BJ (cell line): ENCODE measurements around the gene DRAXIN. TPM values are rescaled to one million over a fixed set of nuclear protein-coding genes. Genes with fewer than 3 reads are reported as not detected.

Experiments
- CTCF ChIA-PET: fragments of 350-600 bp; formaldehyde crosslinking; extraction: SDS; loops from one replicate; lab custom pipeline; 2021; ENCODE audit warnings: antibody characterized with exemption, inconsistent platforms; lab: Yijun Ruan, JAX
- POLR2A ChIA-PET: fragments of 300-600 bp; sonication (Branson Sonifier 250); formaldehyde crosslinking; extraction: SDS; loops from one replicate; lab custom pipeline; 2021; ENCODE audit warnings: antibody characterized with exemption; lab: Charles Lee
- DNase-seq: peaks from one replicate; pipeline ENCODE4 v3.0.0-alpha.2; 2011; ENCODE audit warnings: low read depth
- H3K27me3 ChIP-seq: 2 replicates; pipeline ENCODE4 v1.6.0; 2011; ENCODE audit warnings: low read length; ENCODE audit not compliant: control insufficient read depth, insufficient read depth
- H3K36me3 ChIP-seq: 2 replicates; pipeline ENCODE4 v1.5.1; 2011; ENCODE audit warnings: low read length; ENCODE audit not compliant: control insufficient read depth, insufficient read depth
- H3K4me3 ChIP-seq: 2 replicates; pipeline ENCODE4 v1.5.1; 2011; ENCODE audit warnings: low read depth, mild to moderate bottlenecking, control low read depth, low read length
- polyA plus RNA-seq: library from polyadenylated mRNA; depleted of rRNA; stranded (reverse); fragments of >200 nt; gene quantifications from 2 replicates; pipeline ENCODE4 v1.2.3, GENCODE V29; 2011
- TF ChIP-seq, protein P1 (sequence below): IDR thresholded peaks from 2 replicates; pipeline ENCODE4 v1.5.1; 2011; ENCODE audit warnings: low read depth, mild to moderate bottlenecking, control low read depth, inconsistent platforms, low read length, moderate library complexity; ENCODE audit not compliant: insufficient read depth

The DRAXIN gene
- polyA plus RNA-seq, 1 experiment = 0.01 TPM

DNA sequence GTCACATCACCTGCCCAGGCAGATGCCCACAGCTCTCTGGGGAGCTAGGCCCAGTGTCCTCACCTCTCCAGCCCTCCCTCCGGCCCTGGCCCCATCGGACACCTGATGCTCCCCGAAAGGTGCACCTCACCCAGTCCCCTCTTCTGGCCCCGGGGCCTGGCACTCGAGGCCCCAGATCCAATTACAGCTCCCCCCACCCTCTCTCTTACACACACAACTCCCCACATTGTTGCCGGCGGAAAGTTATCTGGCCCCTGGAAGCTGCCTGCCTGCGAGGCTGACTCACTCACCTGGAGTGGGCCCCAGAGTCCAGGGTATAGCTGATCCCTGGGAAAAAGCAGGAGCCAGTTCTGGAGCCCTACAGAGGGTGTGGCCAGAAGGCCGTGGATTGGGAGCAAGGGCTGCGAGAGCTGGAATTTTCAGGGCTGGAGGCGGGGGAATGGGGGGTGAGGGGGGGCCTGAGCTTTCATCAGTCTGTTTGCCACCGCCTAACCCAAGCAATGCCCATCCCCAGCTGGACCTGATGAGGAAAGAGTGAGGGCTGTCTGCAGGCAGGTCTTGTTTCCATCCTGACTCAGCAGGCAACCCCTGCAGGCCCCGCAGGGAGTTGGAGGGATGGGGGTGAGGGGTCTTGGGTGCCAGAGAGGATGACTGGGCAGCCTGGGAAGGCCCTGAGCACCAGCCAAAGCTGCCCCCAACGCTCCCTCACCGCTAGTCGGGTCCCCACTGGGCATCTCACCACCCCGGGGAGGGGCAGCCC, 38.2 kb upstream of the DRAXIN start:
- POLR2A ChIA-PET = no interaction called here
- CTCF ChIA-PET = interaction anchor here (0.5 to 2.8 kb wide), 12 partner anchors 8 to 1145 kb away, joined by 3 to 18 read pairs (median 3); no protein-coding TSS in a partner anchor
- no peak for DNase-seq
- Histone ChIP-seq H3K4me3 (no peak overlapping the region), H3K36me3 (peaks cover 2% of the 10 kb centered on the region; the same call in 1 of the 2 replicates), H3K27me3 (0 out of 2 replicates have a peak, but pooled peaks cover 4% of the 10 kb centered on the region)
- TF ChIP-seq, protein P1, sequence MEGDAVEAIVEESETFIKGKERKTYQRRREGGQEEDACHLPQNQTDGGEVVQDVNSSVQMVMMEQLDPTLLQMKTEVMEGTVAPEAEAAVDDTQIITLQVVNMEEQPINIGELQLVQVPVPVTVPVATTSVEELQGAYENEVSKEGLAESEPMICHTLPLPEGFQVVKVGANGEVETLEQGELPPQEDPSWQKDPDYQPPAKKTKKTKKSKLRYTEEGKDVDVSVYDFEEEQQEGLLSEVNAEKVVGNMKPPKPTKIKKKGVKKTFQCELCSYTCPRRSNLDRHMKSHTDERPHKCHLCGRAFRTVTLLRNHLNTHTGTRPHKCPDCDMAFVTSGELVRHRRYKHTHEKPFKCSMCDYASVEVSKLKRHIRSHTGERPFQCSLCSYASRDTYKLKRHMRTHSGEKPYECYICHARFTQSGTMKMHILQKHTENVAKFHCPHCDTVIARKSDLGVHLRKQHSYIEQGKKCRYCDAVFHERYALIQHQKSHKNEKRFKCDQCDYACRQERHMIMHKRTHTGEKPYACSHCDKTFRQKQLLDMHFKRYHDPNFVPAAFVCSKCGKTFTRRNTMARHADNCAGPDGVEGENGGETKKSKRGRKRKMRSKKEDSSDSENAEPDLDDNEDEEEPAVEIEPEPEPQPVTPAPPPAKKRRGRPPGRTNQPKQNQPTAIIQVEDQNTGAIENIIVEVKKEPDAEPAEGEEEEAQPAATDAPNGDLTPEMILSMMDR = no peak

DNA sequence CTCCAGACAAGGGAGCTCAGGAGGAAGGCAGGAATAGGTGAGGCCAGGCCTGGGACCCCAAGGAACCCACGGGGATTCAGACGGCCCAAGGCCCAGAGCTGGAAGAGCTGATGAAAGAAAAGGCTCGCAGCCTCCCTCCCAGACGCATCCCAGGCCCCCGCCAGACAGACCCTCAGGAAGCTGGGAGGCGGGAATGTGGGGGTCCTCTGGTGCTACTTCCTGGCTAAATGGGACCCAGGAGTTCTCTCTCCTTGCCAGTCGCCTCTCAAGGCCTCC, 37.7 kb upstream of the DRAXIN start:
- Histone ChIP-seq H3K36me3 (peaks cover 4% of the 10 kb centered on the region; the same call in 1 of the 2 replicates), H3K4me3 (peak overlapping the region; percentile 84), H3K27me3 (0 out of 2 replicates have a peak, but pooled peaks cover 4% of the 10 kb centered on the region)
- ChIA-PET CTCF (interaction anchor here (0.5 to 2.8 kb wide), 7 partner anchors 9 to 1145 kb away, joined by 3 to 18 read pairs (median 5); partner anchors contain the start of gene FBXO6), POLR2A (no interaction called here)
- TF ChIP-seq, protein P1 = no peak
- no peak for DNase-seq

DNA sequence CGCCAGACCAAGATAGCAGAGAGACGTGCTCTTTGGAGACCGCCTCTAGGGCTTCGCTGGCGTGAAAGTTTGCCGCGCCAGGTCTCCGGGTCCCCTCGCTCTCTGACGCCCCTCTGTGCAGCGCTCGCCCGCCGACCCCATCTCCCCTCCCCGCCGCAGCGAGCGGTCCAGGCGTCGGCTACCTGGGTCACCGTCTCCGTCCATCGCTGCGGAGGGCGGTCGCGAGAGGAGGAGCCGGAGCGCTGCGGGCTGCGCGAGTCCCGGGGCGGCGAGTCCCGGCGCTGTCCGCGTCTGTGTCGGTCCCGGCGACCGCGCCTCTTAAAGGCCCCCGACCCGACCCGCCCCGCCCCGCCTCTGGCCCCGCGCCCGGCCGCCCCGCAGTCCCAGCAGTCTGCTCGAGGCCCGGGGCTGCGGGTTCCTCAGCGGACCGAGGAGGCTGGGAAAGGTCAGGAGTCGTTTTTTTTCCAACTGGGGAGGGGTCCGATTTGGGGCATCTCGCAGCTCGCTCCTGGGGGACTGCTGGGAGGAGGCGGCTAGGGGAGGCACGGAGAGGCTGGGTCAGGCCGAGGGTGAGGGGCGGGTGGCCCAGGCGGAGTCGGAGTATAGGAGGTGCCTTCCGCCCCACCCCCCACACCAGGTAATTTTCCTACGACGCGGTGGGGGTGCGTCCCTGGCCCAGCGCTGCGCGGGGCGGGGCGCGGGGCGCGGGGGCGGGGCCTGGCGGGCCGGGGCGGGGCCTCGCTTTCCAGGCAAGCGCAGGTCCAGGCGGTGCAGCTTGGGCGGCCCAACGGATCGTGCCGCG, 37.2 kb upstream of the DRAXIN start, which contains the start of the genes FBXO2 and FBXO44:
Gene FBXO2 (minus strand): TSS at position 293 of the 802 bp plus-strand sequence. CDS start 89 bp downstream, at position 204.
Gene FBXO44 (plus strand): TSS at position 741 of the 802 bp plus-strand sequence. CDS start 959 bp downstream, outside the sequence.
- H3K36me3 ChIP-seq = peaks cover 4% of the 10 kb centered on the region; the same call in 1 of the 2 replicates
- TF ChIP-seq, protein P1 = no peak
- CTCF ChIA-PET = interaction anchor here (1.5 to 2.8 kb wide), 4 partner anchors 9 to 618 kb away, joined by 5 to 18 read pairs (median 15); partner anchors contain the start of gene FBXO6
- H3K4me3 ChIP-seq = peak within 1 kb of the TSS; percentile 84
- DNase-seq = no peak
- H3K27me3 ChIP-seq = 0 out of 2 replicates have a peak, but pooled peaks cover 4% of the 10 kb centered on the region
- POLR2A ChIA-PET = no interaction called here

GRCh38 chr1:11654939-11655808, 36.3 kb upstream of the DRAXIN start:
- TF ChIP-seq, protein P1 = no peak
- ChIA-PET CTCF (interaction anchor here (0.6 to 2.8 kb wide), 4 partner anchors 9 to 618 kb away, joined by 3 to 17 read pairs (median 3); partner anchors contain the start of gene FBXO6), POLR2A (interaction anchor here (1.0 kb wide), 1 partner anchor 9 kb away, joined by 5 read pairs; the partner anchor contains the start of gene FBXO6)
- Histone ChIP-seq H3K36me3 (peaks cover 8% of the 10 kb centered on the region), H3K27me3 (no peaks in the 10 kb centered on the region), H3K4me3 (peak overlapping the region; percentile 84)
- DNase-seq = no peak
